Measurements from ENCODE around the gene CFAP299.
A peak's percentile ranks its signal among the peaks of the same experiment; 100 is the strongest.

CFAP299 gene

GRCh38 chr4:80393246-80393969 is 57.9 kb downstream of the CFAP299 start:
- DNase-seq: no peak

- DNase-seq: no peak
These were observed 58.4 kb downstream of the CFAP299 start for GRCh38 chr4:80393970-80394250.

GRCh38 chr4:80407246-80407645 is 71.7 kb downstream of the CFAP299 start:
- DNase-seq: no peak

GRCh38 chr4:80409809-80410208 is 74.3 kb downstream of the CFAP299 start:
- no peak for DNase-seq

GRCh38 chr4:80412322-80412721 is 76.8 kb downstream of the CFAP299 start:
- DNase-seq: no peak

GRCh38 chr4:80413086-80413485 is 77.6 kb downstream of the CFAP299 start:
- DNase-seq: no peak

- no peak for DNase-seq
These were observed 81.5 kb downstream of the CFAP299 start for GRCh38 chr4:80417019-80417418.

- no peak for DNase-seq
These were observed 84.4 kb downstream of the CFAP299 start for GRCh38 chr4:80419946-80420345.

- DNase-seq: no peak
These were observed 85.1 kb downstream of the CFAP299 start for GRCh38 chr4:80420638-80421037.

- no peak for DNase-seq
These were observed 87.3 kb downstream of the CFAP299 start for GRCh38 chr4:80422727-80423404.

GRCh38 chr4:80423553-80424224 is 88.2 kb downstream of the CFAP299 start:
- no peak for DNase-seq

- DNase-seq: no peak
These were observed 88.7 kb downstream of the CFAP299 start for GRCh38 chr4:80424225-80424581.

GRCh38 chr4:80425124-80426100 is 89.9 kb downstream of the CFAP299 start:
- DNase-seq: no peak

GRCh38 chr4:80431203-80431965 is 95.9 kb downstream of the CFAP299 start:
- no peak for DNase-seq

GRCh38 chr4:80434238-80434637 is 98.7 kb downstream of the CFAP299 start:
- DNase-seq: no peak

GRCh38 chr4:80438016-80438415 is 102.5 kb downstream of the CFAP299 start:
- DNase-seq: no peak

- DNase-seq: peak in 3 of 4 experiments; percentile 1 to 31 (median 24)
These were observed 103.9 kb downstream of the CFAP299 start for GRCh38 chr4:80439294-80440061.

- DNase-seq: no peak
These were observed 110.7 kb downstream of the CFAP299 start for GRCh38 chr4:80446248-80446647.

GRCh38 chr4:80446664-80447063 is 111.1 kb downstream of the CFAP299 start:
- DNase-seq: no peak

- no peak for DNase-seq
These were observed 112.0 kb downstream of the CFAP299 start for GRCh38 chr4:80447493-80447892.

GRCh38 chr4:80448056-80448455 is 112.5 kb downstream of the CFAP299 start:
- DNase-seq: no peak

GRCh38 chr4:80452055-80452454 is 116.5 kb downstream of the CFAP299 start:
- no peak for DNase-seq

Data from activated CD4-positive, CD25-positive, alpha-beta regulatory T cell (primary cell).